WTC11 (cell line): Measurements from ENCODE around the gene CSNK2A2.

Source experiments
- ARID4B ChIP-seq: sonication (generic); formaldehyde crosslinking; IDR thresholded peaks from 2 replicates; pipeline ENCODE4 v1.8.0; 2023; ENCODE audit warnings: missing genetic modification reagents, mild to moderate bottlenecking, borderline replicate concordance
- ELF4 ChIP-seq: sonication (generic); formaldehyde crosslinking; IDR thresholded peaks from 2 replicates; pipeline ENCODE4 v1.8.1; 2022; ENCODE audit warnings: low read depth, mild to moderate bottlenecking, moderate library complexity, missing genetic modification reagents
- NR1H2 ChIP-seq: sonication (generic); formaldehyde crosslinking; IDR thresholded peaks from 2 replicates; pipeline ENCODE4 v1.9.0; 2021; ENCODE audit warnings: mild to moderate bottlenecking, moderate library complexity, missing genetic modification reagents
- RELA ChIP-seq: sonication (generic); formaldehyde crosslinking; IDR thresholded peaks from 2 replicates; pipeline ENCODE4 v1.8.1; 2022; ENCODE audit warnings: missing genetic modification reagents, mild to moderate bottlenecking, borderline replicate concordance

GRCh38 chr16:58205276-58206036, 7.5 kb upstream of the CSNK2A2 start:
- TF ChIP-seq ELF4 (CRISPR knock-in tag) = no peak
- TF ChIP-seq ARID4B (CRISPR knock-in tag) = no peak
- no peak for TF ChIP-seq RELA (CRISPR knock-in tag)
- TF ChIP-seq NR1H2 (CRISPR knock-in tag) = no peak
